HL-60/S4 (cell line): ENCODE measurements around the gene HOXC4.

Experiments
- in situ Hi-C: fragments of 300-500 bp; cut with MboI; formaldehyde crosslinking; loops from 2 replicates; pipeline ENCODE4 v1.14.3; 2022; ENCODE audit warnings: low sequenced_read_pairs

HOXC4 gene

GRCh38 chr12:54026640-54027441 is 26.8 kb upstream of the HOXC4 start:
- in situ Hi-C loops = loop anchor here (10.0 kb wide), 1 partner anchor 168 kb away; no protein-coding TSS in a partner anchor

GRCh38 chr12:54027442-54027786 is 26.2 kb upstream of the HOXC4 start:
- in situ Hi-C loops = loop anchor here (10.0 kb wide), 1 partner anchor 167 kb away; no protein-coding TSS in a partner anchor

GRCh38 chr12:54028314-54029201 is 25.1 kb upstream of the HOXC4 start, which contains the start of gene HOXC6:
TSS of gene HOXC6 (plus strand) at chr12:54028440. CDS start at chr12:54028522, 82 bp downstream.
- in situ Hi-C loops = loop anchor here (10.0 kb wide), 1 partner anchor 166 kb away; no protein-coding TSS in a partner anchor

- in situ Hi-C loops = loop anchor here (10.0 kb wide), 1 partner anchor 165 kb away; no protein-coding TSS in a partner anchor
These were observed 23.9 kb upstream of the HOXC4 start for GRCh38 chr12:54029529-54030441.

- in situ Hi-C loops = no loop called here
These were observed 23.2 kb upstream of the HOXC4 start for GRCh38 chr12:54030442-54030801.

GRCh38 chr12:54030889-54031471 is 22.7 kb upstream of the HOXC4 start:
- in situ Hi-C loops = no loop called here

GRCh38 chr12:54031480-54031879 is 22.2 kb upstream of the HOXC4 start:
- in situ Hi-C loops = no loop called here

- in situ Hi-C loops = no loop called here
These were observed 21.5 kb upstream of the HOXC4 start for GRCh38 chr12:54032086-54032619.

- in situ Hi-C loops = no loop called here
These were observed 21.0 kb upstream of the HOXC4 start, which contains the start of gene HOXC5 for GRCh38 chr12:54032627-54033100. TSS of gene HOXC5 (plus strand) at chr12:54033050. CDS start at chr12:54033123, 73 bp downstream.

- in situ Hi-C loops = no loop called here
These were observed 20.3 kb upstream of the HOXC4 start for GRCh38 chr12:54033106-54033979.

- in situ Hi-C loops = no loop called here
These were observed 19.5 kb upstream of the HOXC4 start for GRCh38 chr12:54033980-54034784.

- in situ Hi-C loops = no loop called here
These were observed 18.8 kb upstream of the HOXC4 start for GRCh38 chr12:54034785-54035310.

- in situ Hi-C loops = no loop called here
These were observed 17.9 kb upstream of the HOXC4 start for GRCh38 chr12:54035568-54036264.

- in situ Hi-C loops = no loop called here
These were observed 16.8 kb upstream of the HOXC4 start for GRCh38 chr12:54036620-54037359.

- in situ Hi-C loops = no loop called here
These were observed 16.0 kb upstream of the HOXC4 start for GRCh38 chr12:54037360-54038283.
